HG02678 (cell line): ENCODE data around the gene MCF2L2.
"Not testable (repeated sequence)": the region's sequence is repeated elsewhere in the genome, so short reads cannot be mapped to it uniquely, and the experiment has no call there.

Source experiments
- ATAC-seq: cut with Tn5 transposase; IDR thresholded peaks from one replicate; pipeline ENCODE4 v1.9.1; 2021; ENCODE audit warnings: mild to moderate bottlenecking, moderate library complexity; ENCODE audit not compliant: unreplicated experiment

MCF2L2 gene

GRCh38 chr3:183252118-183252782 lies 176.2 kb downstream of the MCF2L2 start:
- ATAC-seq: no peak

GRCh38 chr3:183249006-183249718 lies 179.3 kb downstream of the MCF2L2 start:
- ATAC-seq: no peak

GRCh38 chr3:183247011-183247589 lies 181.3 kb downstream of the MCF2L2 start:
- no peak for ATAC-seq

GRCh38 chr3:183244981-183245476 lies 183.4 kb downstream of the MCF2L2 start:
- ATAC-seq: no peak

- ATAC-seq: no peak
Observed at GRCh38 chr3:183244219-183244618, 184.2 kb downstream of the MCF2L2 start.

GRCh38 chr3:183242431-183242830 lies 186.0 kb downstream of the MCF2L2 start:
- no peak for ATAC-seq

GRCh38 chr3:183239046-183239445 lies 189.4 kb downstream of the MCF2L2 start:
- no peak for ATAC-seq

- ATAC-seq: no peak
Observed at GRCh38 chr3:183233966-183234365, 194.5 kb downstream of the MCF2L2 start.

- ATAC-seq: no peak
Observed at GRCh38 chr3:183230826-183231225, 197.6 kb downstream of the MCF2L2 start.

GRCh38 chr3:183230251-183230650 lies 198.2 kb downstream of the MCF2L2 start:
- ATAC-seq: not testable (repeated sequence)

GRCh38 chr3:183229178-183229577 lies 199.2 kb downstream of the MCF2L2 start:
- no peak for ATAC-seq

- no peak for ATAC-seq
Observed at GRCh38 chr3:183227586-183227985, 200.8 kb downstream of the MCF2L2 start.

- no peak for ATAC-seq
Observed at GRCh38 chr3:183226333-183226890, 202.0 kb downstream of the MCF2L2 start.

GRCh38 chr3:183224180-183224970 lies 204.0 kb downstream of the MCF2L2 start:
- no peak for ATAC-seq

- no peak for ATAC-seq
Observed at GRCh38 chr3:183222631-183223235, 205.7 kb downstream of the MCF2L2 start.

GRCh38 chr3:183220828-183221227 lies 207.6 kb downstream of the MCF2L2 start:
- ATAC-seq: no peak

GRCh38 chr3:183218826-183219225 lies 209.6 kb downstream of the MCF2L2 start:
- ATAC-seq: no peak

GRCh38 chr3:183217548-183218332 lies 210.7 kb downstream of the MCF2L2 start:
- no peak for ATAC-seq

- no peak for ATAC-seq
Observed at GRCh38 chr3:183215591-183216202, 212.7 kb downstream of the MCF2L2 start.
